NCI-H2107 (cell line): ENCODE data around the gene GARIN5A.
A peak's percentile ranks its signal among the peaks of the same experiment; 100 is the strongest.

Source experiments
- DNase-seq: peaks from one replicate; lab custom pipeline; 2025; lab: John Stamatoyannopoulos, UW

GARIN5A gene

GRCh38 chr19:50476224-50476906, at the start of gene GARIN5A, which contains the start of gene EMC10:
GARIN5A (minus strand) TSS chr19:50476848; CDS start chr19:50476388, 460 bp downstream.
EMC10 (plus strand) TSS chr19:50476507; CDS start chr19:50476545, 38 bp downstream.
- peak; percentile 83 for DNase-seq

DNA sequence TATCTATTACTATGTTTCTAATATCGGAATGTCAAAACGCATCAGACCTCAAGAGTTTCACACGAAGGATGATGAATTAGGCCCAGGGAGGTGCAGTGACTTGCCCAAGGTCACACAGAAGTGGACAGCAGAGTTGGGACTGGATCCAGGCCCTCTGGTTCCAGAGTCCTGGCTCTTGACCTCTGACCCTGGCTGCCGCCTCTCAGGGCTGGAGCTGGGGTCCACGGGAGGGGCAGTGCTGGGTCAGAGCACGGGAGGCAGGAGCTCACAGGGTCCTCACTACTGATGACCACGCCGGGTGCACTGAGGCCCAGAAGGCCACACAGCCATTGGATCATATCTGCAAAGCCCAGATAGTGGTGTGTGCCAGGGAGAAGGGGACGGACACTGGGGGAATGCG, 46.2 kb upstream of the GARIN5A start:
- DNase-seq, result no peak

DNA sequence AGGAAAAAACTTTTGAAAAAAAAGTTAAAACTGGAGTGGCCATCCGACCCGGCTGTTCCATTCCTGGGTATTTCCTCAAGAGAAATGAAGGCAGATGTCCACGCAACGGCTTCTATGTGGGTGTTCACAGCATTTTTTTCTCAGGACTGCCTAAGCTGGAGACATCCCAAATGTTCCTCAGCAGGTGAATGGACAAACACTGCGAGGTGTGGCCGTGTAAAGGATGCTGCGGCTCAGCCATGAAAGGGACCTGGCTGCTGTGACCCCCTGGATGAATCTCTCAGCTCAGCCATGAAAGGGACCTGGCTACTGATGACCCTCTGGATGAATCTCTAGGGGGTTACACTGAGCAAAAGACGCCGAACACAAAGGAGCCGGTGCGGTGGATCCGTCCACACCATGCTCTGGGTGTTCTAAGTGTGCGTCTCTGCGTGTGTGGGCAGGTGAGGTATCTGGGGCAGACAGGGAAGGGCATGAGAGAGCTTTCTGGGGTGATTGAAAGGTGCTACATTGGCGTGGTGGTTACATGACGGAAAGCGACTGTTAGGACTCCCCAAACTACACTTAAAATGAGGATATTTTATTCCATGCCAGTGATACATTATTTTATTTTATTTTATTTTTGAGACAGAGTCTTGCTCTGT, 44.3 kb upstream of the GARIN5A start:
- DNase-seq, result no peak

DNA sequence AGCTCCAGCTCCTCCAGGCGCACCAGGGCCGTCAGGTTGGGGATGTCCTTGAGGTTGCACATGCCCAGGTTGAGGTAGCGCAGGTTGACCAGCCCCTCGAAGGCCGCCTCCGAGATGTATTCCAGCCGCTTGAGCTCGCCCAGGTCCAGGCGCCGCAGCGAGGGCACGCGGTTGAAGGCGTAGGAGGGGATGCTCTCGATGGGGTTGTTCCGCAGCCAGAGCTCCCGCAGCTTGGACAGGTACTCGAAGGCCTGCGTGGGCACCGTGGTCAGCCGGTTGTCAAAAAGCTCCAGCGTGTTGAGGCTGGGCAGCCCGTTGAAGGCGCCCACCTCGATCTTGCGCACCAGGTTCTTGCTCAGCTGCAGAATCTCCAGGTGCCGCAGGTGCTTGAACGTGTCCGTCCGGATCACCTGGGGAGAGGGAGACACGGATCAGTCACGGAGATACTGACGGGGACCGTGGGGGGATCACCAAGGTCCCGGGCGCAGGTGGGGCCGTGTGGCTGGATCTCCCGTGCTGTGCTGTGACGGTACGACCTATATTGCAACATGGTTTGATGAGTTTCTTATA, 42.4 kb upstream of the GARIN5A start:
- DNase-seq, result no peak

DNA sequence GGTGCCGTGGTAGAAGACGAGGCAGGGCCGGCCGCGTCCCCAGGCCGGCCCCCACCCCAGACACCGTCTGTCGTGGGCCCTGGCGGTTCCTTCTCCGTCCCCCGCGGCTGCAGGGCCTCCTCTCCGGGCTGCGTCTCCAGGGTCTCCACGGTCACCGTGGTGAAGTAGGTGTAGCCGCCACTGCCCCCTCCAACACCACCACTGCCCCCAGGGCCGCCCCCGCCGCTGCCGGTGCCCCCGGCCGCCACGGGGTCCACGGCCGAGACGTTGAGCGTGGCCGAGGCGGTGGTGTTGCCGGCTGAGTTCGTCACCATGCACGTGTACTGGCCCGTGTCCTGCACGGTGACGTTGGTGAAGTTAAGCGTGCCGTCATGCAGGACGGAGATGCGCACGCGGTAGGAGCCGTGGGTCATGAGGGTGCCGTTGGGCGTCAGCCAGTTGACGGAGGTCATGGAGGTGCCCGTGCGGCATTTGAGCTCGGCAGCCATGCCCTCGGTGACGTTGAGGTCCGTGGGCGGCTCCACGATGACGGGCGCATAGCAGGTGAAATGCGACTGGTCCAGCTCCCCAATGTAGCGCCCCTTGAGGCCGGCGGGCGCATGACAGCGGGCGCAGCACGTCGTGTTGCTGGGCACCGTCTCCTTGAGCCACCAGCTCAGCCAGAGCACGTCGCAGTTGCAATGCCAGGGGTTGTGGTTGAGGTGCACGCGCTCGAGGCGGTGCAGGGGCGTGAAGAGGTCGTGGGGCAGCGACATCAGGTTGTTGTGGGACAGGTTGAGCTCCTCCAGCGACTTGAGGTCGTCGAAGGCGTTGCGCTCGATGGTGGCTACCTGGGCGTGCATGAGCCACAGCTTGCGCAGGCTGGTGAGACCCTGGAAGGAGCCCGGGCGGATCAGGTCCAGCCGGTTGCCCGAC, 41.7 kb upstream of the GARIN5A start:
- DNase-seq, result no peak

- DNase-seq, result no peak
Measured at GRCh38 chr19:50517704-50518075, 41.0 kb upstream of the GARIN5A start.

DNA sequence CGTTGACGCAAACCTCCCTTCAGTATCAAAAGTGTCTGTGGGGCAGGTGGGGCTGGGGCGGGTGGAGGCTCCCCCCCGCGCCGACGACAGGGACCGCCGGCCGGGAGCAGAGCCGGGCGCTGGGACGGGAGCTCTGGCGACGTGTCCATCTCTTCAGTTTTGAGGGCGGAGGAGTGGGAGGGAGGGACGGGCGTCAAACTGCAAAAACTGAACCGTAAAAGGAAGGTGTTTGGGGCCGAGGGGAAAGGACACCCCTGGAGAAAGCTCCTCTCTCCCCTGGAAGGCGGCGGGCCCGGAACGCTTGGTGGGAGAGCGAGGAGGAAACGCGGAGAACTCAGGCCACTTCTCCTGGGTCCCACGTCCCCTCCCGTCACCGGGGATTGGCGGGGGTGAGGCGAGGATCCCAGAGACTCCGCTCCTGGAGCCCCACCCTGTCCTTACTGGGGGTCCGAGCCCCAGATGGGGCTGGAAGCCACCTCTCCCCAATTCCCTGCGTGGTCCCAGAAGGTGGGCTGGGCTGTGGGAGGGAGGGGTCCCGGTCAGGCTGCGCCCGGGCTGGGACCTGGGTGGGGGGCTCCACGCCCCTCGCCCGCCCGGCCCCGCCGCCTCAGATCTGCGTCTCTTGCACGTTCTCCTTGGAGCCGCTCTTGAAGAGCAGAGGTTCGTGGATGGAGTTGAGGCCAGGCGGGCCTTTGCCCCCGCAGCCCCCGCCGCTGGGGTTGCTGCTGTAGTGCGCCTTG, 40.5 kb upstream of the GARIN5A start:
- no peak for DNase-seq

GRCh38 chr19:50516456-50516855, 39.8 kb upstream of the GARIN5A start:
- DNase-seq, result no peak

GRCh38 chr19:50515168-50515561, 38.5 kb upstream of the GARIN5A start:
- DNase-seq, result no peak

- no peak for DNase-seq
Measured at GRCh38 chr19:50514346-50515167, 37.9 kb upstream of the GARIN5A start.

DNA sequence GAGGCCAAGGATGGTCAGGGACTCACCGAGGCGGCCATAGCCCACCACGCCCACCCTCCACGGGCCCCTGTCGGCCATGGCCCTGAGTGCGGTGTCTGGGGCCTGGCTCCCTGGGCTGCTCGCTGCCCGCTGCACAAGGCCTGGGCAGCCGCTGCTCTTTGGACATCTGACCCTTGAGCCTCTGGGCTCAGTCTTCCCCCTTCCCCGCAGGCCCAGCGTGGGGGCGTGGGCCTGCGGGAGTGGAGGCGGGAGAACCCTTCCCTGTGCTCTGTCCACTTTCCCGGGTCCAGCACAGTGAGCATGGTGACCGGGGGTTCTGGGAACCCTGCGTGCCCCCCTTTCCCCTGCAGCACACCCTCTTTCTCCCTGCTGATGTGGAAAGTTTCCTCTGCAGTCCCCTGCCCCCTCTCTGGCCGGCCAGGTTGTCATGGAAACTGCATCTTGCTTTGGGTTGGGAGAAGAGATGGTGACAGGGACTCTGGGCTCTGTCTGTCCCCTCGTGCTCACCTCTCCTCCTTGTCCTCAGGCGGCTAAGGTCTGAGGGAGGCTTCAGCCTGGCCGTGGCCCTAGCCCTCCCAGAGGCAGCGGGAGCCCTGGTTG, 37.2 kb upstream of the GARIN5A start, which contains the start of gene ASPDH:
ASPDH (minus strand) TSS at position 168 of the 600 bp plus-strand sequence; CDS start at position 78, 90 bp downstream.
- DNase-seq, result no peak

- no peak for DNase-seq
Measured at GRCh38 chr19:50512999-50513745, 36.5 kb upstream of the GARIN5A start.

- DNase-seq, result no peak
Measured at GRCh38 chr19:50512112-50512998, 35.7 kb upstream of the GARIN5A start.

- DNase-seq, result peak; percentile 97
Measured at GRCh38 chr19:50511069-50511822, 34.6 kb upstream of the GARIN5A start, which contains the start of gene JOSD2. JOSD2 (minus strand) TSS chr19:50511191; CDS start chr19:50510431, 760 bp downstream.

- no peak for DNase-seq
Measured at GRCh38 chr19:50510700-50511068, 34.0 kb upstream of the GARIN5A start.

DNA sequence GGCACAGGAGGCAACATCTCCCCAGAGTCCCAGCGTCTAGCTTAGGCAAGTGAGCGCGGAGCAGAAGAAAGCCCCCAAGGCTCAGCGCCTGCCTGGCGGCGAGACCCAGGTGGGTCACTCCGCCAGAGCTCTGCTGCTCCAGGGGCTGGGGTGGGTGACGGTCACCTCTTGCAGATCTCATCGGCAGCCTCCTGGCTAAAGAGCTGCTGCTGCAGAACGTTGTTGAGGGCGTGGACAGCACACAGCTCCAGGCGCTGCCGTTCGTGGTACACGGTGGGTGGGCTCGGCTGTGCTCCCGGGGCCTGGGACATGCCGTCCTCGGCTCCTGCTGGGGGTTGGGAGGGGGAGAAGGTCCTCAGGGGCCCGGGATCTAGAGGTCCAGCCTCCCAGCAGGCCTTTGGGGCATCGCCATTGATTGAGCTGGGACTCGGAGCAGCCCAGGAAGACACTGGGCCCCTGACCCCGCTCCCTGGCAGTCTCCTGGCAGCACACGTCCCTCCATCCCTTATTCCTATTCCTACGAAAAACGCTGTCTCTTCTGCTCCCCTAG, 33.5 kb upstream of the GARIN5A start:
- DNase-seq, result no peak

DNA sequence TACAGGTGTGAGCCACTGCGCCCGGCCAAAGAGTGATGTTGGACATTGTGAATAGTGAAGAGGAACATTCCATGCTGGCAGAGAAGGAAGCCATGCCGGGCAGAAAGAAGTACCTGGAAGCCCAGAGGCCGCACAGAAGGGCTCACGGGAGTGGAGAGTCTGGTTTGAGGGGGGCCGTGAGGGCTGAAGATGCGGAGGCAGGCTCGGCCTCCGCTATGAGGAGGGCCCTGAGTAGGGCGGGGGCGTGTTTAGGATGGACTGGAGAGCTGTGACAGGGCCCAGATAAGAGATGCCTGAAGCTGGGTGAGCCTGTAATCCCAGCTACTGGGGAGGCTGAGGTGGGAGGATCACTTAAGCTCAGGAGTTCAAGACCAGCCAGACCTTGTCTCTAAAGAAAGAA, 32.7 kb upstream of the GARIN5A start:
- no peak for DNase-seq
